ENCODE results near the gene CDH22. TPM values are rescaled to one million over a fixed set of nuclear protein-coding genes. Genes with fewer than 3 reads are reported as not detected.

The CDH22 gene
- total and polyA plus RNA-seq, 4 donors, result 0.03 to 0.25 (median 0.09) TPM

- Histone ChIP-seq H3K36me3 (ENCODE audit: control insufficient read depth in 4 of 4, insufficient read depth in 4 of 4, low read length in 4 of 4) (no peaks in the 10 kb centered on the region), H3K27me3 (ENCODE audit: control insufficient read depth in 3 of 3, insufficient read depth in 3 of 3, low read length in 2 of 3) (peaks cover 0 to 57% (median 32%) of the 10 kb centered on the region in 3 donors), H3K4me3 (no peak overlapping the region), H3K9me3 (ENCODE audit: control insufficient read depth in 4 of 4, insufficient read depth in 3 of 4, low read length in 3 of 4) (peaks cover 0 to 4% (median 0%) of the 10 kb centered on the region in 4 donors), H3K4me1 (ENCODE audit: control insufficient read depth in 5 of 5, insufficient read depth in 5 of 5, low read length in 5 of 5) (no peaks in the 10 kb centered on the region), H3K9ac (ENCODE audit: insufficient read depth in 1 of 2, low read length in 2 of 2) (no peak overlapping the region), H3K27ac (ENCODE audit: low read depth in 1 of 2, low read length in 1 of 2) (no peak overlapping the region)
- DNase-seq (no peak), ATAC-seq (ENCODE audit: insufficient read depth, low FRiP score) (no peak)
- WGBS, 2 donors, result 47 to 53% methylated on average over 6 of the region's 6 CpGs
- TF ChIP-seq, protein P1, sequence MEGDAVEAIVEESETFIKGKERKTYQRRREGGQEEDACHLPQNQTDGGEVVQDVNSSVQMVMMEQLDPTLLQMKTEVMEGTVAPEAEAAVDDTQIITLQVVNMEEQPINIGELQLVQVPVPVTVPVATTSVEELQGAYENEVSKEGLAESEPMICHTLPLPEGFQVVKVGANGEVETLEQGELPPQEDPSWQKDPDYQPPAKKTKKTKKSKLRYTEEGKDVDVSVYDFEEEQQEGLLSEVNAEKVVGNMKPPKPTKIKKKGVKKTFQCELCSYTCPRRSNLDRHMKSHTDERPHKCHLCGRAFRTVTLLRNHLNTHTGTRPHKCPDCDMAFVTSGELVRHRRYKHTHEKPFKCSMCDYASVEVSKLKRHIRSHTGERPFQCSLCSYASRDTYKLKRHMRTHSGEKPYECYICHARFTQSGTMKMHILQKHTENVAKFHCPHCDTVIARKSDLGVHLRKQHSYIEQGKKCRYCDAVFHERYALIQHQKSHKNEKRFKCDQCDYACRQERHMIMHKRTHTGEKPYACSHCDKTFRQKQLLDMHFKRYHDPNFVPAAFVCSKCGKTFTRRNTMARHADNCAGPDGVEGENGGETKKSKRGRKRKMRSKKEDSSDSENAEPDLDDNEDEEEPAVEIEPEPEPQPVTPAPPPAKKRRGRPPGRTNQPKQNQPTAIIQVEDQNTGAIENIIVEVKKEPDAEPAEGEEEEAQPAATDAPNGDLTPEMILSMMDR (IDR thresholded peaks at IDR 0.05; ENCODE audit: control extremely low read depth, extremely low read depth), result no peak
These were observed 135.8 kb downstream of the CDH22 start for GRCh38 chr20:46172455-46172854.

- Histone ChIP-seq H3K27me3 (ENCODE audit: control insufficient read depth in 3 of 3, insufficient read depth in 3 of 3, low read length in 2 of 3) (peaks cover 0 to 57% (median 32%) of the 10 kb centered on the region in 3 donors), H3K27ac (ENCODE audit: low read depth in 1 of 2, low read length in 1 of 2) (no peak overlapping the region), H3K36me3 (ENCODE audit: control insufficient read depth in 4 of 4, insufficient read depth in 4 of 4, low read length in 4 of 4) (no peaks in the 10 kb centered on the region), H3K9me3 (ENCODE audit: control insufficient read depth in 4 of 4, insufficient read depth in 3 of 4, low read length in 3 of 4) (peaks cover 0 to 7% (median 0%) of the 10 kb centered on the region in 4 donors), H3K9ac (ENCODE audit: insufficient read depth in 1 of 2, low read length in 2 of 2) (no peak overlapping the region), H3K4me3 (no peak overlapping the region), H3K4me1 (ENCODE audit: control insufficient read depth in 5 of 5, insufficient read depth in 5 of 5, low read length in 5 of 5) (no peaks in the 10 kb centered on the region)
- no peak for DNase-seq
- TF ChIP-seq, protein P1 (IDR thresholded peaks at IDR 0.05; ENCODE audit: control extremely low read depth, extremely low read depth), result no peak
- 56 to 62% methylated on average over 5 of the region's 5 CpGs for WGBS, 2 donors
- ATAC-seq (ENCODE audit: insufficient read depth, low FRiP score), result no peak
These were observed 136.4 kb downstream of the CDH22 start for GRCh38 chr20:46171909-46172308.

- Histone ChIP-seq H3K4me1 (ENCODE audit: control insufficient read depth in 5 of 5, insufficient read depth in 5 of 5, low read length in 5 of 5) (no peaks in the 10 kb centered on the region), H3K27me3 (ENCODE audit: control insufficient read depth in 3 of 3, insufficient read depth in 3 of 3, low read length in 2 of 3) (peaks cover 0 to 57% (median 30%) of the 10 kb centered on the region in 3 donors), H3K4me3 (no peak overlapping the region), H3K9ac (ENCODE audit: insufficient read depth in 1 of 2, low read length in 2 of 2) (no peak overlapping the region), H3K36me3 (ENCODE audit: control insufficient read depth in 4 of 4, insufficient read depth in 4 of 4, low read length in 4 of 4) (no peaks in the 10 kb centered on the region), H3K9me3 (ENCODE audit: control insufficient read depth in 4 of 4, insufficient read depth in 3 of 4, low read length in 3 of 4) (peaks cover 0 to 7% (median 0%) of the 10 kb centered on the region in 4 donors), H3K27ac (ENCODE audit: low read depth in 1 of 2, low read length in 1 of 2) (no peak overlapping the region)
- ATAC-seq (ENCODE audit: insufficient read depth, low FRiP score), result no peak
- 65 to 84% methylated on average over 2 of the region's 2 CpGs for WGBS, 2 donors
- DNase-seq, result no peak
- TF ChIP-seq, protein P1 (IDR thresholded peaks at IDR 0.05; ENCODE audit: control extremely low read depth, extremely low read depth), result no peak
These were observed 136.8 kb downstream of the CDH22 start for GRCh38 chr20:46171476-46171875.

All from lung (tissue), 12 donors.